Urinary bladder (tissue), 4 donors: ENCODE measurements around the gene OR2S2. TPM values are rescaled to one million over a fixed set of nuclear protein-coding genes. Genes with fewer than 3 reads are reported as not detected.

Experiments used
- DNase-seq: peaks from one replicate; pipeline ENCODE4 v3.0.0-alpha.2; 2015; ENCODE audit errors: extremely low spot score
- H3K27ac ChIP-seq: one replicate; pipeline ENCODE4 v1.5.1; 2013; ENCODE audit warnings: low read depth, mild to moderate bottlenecking, moderate library complexity
- H3K36me3 ChIP-seq: one replicate; pipeline ENCODE4 v1.6.1; 2013; ENCODE audit warnings: mild to moderate bottlenecking, moderate library complexity; ENCODE audit not compliant: insufficient read depth
- H3K4me1 ChIP-seq: one replicate; pipeline ENCODE4 v1.6.1; 2013; ENCODE audit warnings: mild to moderate bottlenecking, moderate library complexity; ENCODE audit not compliant: insufficient read depth
- H3K4me3 ChIP-seq: one replicate; pipeline ENCODE4 v1.5.1; 2013; ENCODE audit warnings: low read depth, low read length
- WGBS: extraction: QIAGEN DNeasy Blood & Tissue Kit; methylation state at CpG from one replicate; pipeline ENCODE4 v1.1.7; 2013; 5-methylcytosine and 5-hydroxymethylcytosine counted together
- polyA plus RNA-seq: library from polyadenylated mRNA; stranded (reverse); fragments of 200-250 nt; gene quantifications from one replicate; pipeline ENCODE4 v1.2.3, GENCODE V29; 2013
- total RNA-seq: library from RNA; depleted of rRNA; stranded (reverse); fragments of >200 nt; gene quantifications from one replicate; pipeline ENCODE4 v1.2.3, GENCODE V29; 2014
- donor health status: healthy with polysubstance abuse.
- donor health status: healthy.

OR2S2 gene
- total and polyA plus RNA-seq, 2 donors = not detected

- Histone ChIP-seq H3K4me1 (no peaks in the 10 kb centered on the region), H3K36me3 (no peaks in the 10 kb centered on the region), H3K27ac (no peak overlapping the region), H3K4me3 (no peak overlapping the region)
- no peak for DNase-seq
- WGBS = 51% methylated on average over 6 of the region's 6 CpGs
Observed at GRCh38 chr9:35951736-35952135, 6.2 kb downstream of the OR2S2 start.

GRCh38 chr9:35948901-35949318 is 9.0 kb downstream of the OR2S2 start:
- Histone ChIP-seq H3K4me3 (no peak overlapping the region), H3K27ac (no peak overlapping the region), H3K36me3 (no peaks in the 10 kb centered on the region), H3K4me1 (no peaks in the 10 kb centered on the region)
- no peak for DNase-seq
- WGBS = 38% methylated on average over 2 of the region's 2 CpGs

GRCh38 chr9:35948451-35948850 is 9.5 kb downstream of the OR2S2 start:
- no peak for DNase-seq
- H3K36me3 ChIP-seq = no peaks in the 10 kb centered on the region
- 52% methylated on average over 2 of the region's 2 CpGs for WGBS

GRCh38 chr9:35945341-35946018 is 12.5 kb downstream of the OR2S2 start:
- H3K4me1 ChIP-seq = no peaks in the 10 kb centered on the region
- no peak overlapping the region for H3K4me3 ChIP-seq
- H3K27ac ChIP-seq = no peak overlapping the region
- peak; percentile 54 for DNase-seq
- no peaks in the 10 kb centered on the region for H3K36me3 ChIP-seq
- 24% methylated on average over 10 of the region's 10 CpGs for WGBS

More at GRCh38 chr9:35948451-35948850, 9.5 kb downstream of the OR2S2 start:
- Histone ChIP-seq H3K27ac (no peak overlapping the region), H3K4me3 (no peak overlapping the region), H3K4me1 (no peaks in the 10 kb centered on the region)

GRCh38 chr9:35944841-35945240 is 13.1 kb downstream of the OR2S2 start:
- WGBS = 89% methylated on average over 3 of the region's 3 CpGs
- no peaks in the 10 kb centered on the region for H3K36me3 ChIP-seq
- DNase-seq = no peak
- H3K27ac ChIP-seq = no peak overlapping the region
- H3K4me1 ChIP-seq = no peaks in the 10 kb centered on the region
- H3K4me3 ChIP-seq = no peak overlapping the region

- Histone ChIP-seq H3K36me3 (no peaks in the 10 kb centered on the region), H3K4me1 (no peaks in the 10 kb centered on the region), H3K27ac (no peak overlapping the region), H3K4me3 (no peak overlapping the region)
- 80% methylated on average over 3 of the region's 3 CpGs for WGBS
- no peak for DNase-seq
Observed at GRCh38 chr9:35944173-35944572, 13.8 kb downstream of the OR2S2 start.

- Histone ChIP-seq H3K4me3 (no peak overlapping the region), H3K4me1 (no peaks in the 10 kb centered on the region), H3K27ac (no peak overlapping the region), H3K36me3 (no peaks in the 10 kb centered on the region)
- DNase-seq = no peak
- 94% methylated on average over 5 of the region's 5 CpGs for WGBS
Observed at GRCh38 chr9:35942286-35942685, 15.7 kb downstream of the OR2S2 start.

GRCh38 chr9:35940458-35941407 is 17.2 kb downstream of the OR2S2 start:
- Histone ChIP-seq H3K36me3 (no peaks in the 10 kb centered on the region), H3K4me1 (no peaks in the 10 kb centered on the region), H3K27ac (no peak overlapping the region), H3K4me3 (no peak overlapping the region)
- DNase-seq = no peak
- WGBS = 62% methylated on average over 7 of the region's 7 CpGs

GRCh38 chr9:35939679-35940250 is 18.2 kb downstream of the OR2S2 start:
- H3K27ac ChIP-seq = no peak overlapping the region
- H3K4me3 ChIP-seq = no peak overlapping the region
- no peaks in the 10 kb centered on the region for H3K4me1 ChIP-seq
- no peaks in the 10 kb centered on the region for H3K36me3 ChIP-seq
- DNase-seq = no peak
- 87% methylated on average over 8 of the region's 8 CpGs for WGBS

- H3K4me1 ChIP-seq = no peaks in the 10 kb centered on the region
- no peak for DNase-seq
- H3K36me3 ChIP-seq = no peaks in the 10 kb centered on the region
- H3K4me3 ChIP-seq = no peak overlapping the region
- no peak overlapping the region for H3K27ac ChIP-seq
- WGBS = 85% methylated on average over 10 of the region's 10 CpGs
Observed at GRCh38 chr9:35938474-35939356, 19.2 kb downstream of the OR2S2 start.

GRCh38 chr9:35937227-35937626 is 20.7 kb downstream of the OR2S2 start:
- no peak for DNase-seq
- Histone ChIP-seq H3K27ac (no peak overlapping the region), H3K36me3 (no peaks in the 10 kb centered on the region), H3K4me1 (no peaks in the 10 kb centered on the region), H3K4me3 (no peak overlapping the region)
- WGBS = 84% methylated on average over 2 of the region's 2 CpGs

GRCh38 chr9:35935755-35936509 is 22.0 kb downstream of the OR2S2 start:
- Histone ChIP-seq H3K4me1 (no peaks in the 10 kb centered on the region), H3K4me3 (no peak overlapping the region), H3K36me3 (no peaks in the 10 kb centered on the region), H3K27ac (no peak overlapping the region)
- no peak for DNase-seq
- 52% methylated on average over 7 of the region's 7 CpGs for WGBS
